K562 (cell line): Measurements from ENCODE around the gene CARM1. TPM values are rescaled to one million over a fixed set of nuclear protein-coding genes. Genes with fewer than 3 reads are reported as not detected.
A peak's percentile ranks its signal among the peaks of the same experiment; 100 is the strongest.

ENCODE experiments used
- EP300 ChIP-seq: IDR thresholded peaks from 2 replicates; pipeline ENCODE4 v1.6.1; 2012; ENCODE audit warnings: low read length, improper control_type of control experiment
- FOXK2 ChIP-seq, 2 experiments: fragments of 450-650 bp; IDR thresholded peaks in 1 of 2; conservative IDR thresholded peaks in 1 of 2; 2 replicates each; pipeline ENCODE4 v1.6.1; 2016; ENCODE audit warnings: low read depth in 2 of 2, mild to moderate bottlenecking in 1 of 2
- FOXM1 ChIP-seq, 2 experiments: fragments of 450-650 bp in 1 of 2; sonication (generic) in 1 of 2; formaldehyde crosslinking in 1 of 2; IDR thresholded peaks; 2 replicates each; pipeline versions ENCODE4 v1.6.1 to v1.9.0; 2017 to 2022; ENCODE audit warnings: low read depth in 2 of 2, mild to moderate bottlenecking in 2 of 2, missing genetic modification reagents in 1 of 2, moderate library complexity in 1 of 2
- GATAD2B ChIP-seq: fragments of 450-650 bp; IDR thresholded peaks from 2 replicates; pipeline ENCODE4 v1.6.1; 2017; ENCODE audit warnings: mild to moderate bottlenecking, borderline replicate concordance
- GTF2E2 ChIP-seq: fragments of 200-800 bp; sonication (Bioruptor generic); IDR thresholded peaks from 2 replicates; pipeline ENCODE4 v1.6.1; 2016; ENCODE audit warnings: missing genetic modification characterization, missing compliant biosample characterization
- HNRNPK ChIP-seq: fragments of 200-400 bp; formaldehyde crosslinking; IDR thresholded peaks from one replicate; pipeline ENCODE4 v1.6.1; 2018; ENCODE audit warnings: mild to moderate bottlenecking, low read depth, low read length; ENCODE audit not compliant: poor library complexity, severe bottlenecking
- IRF2 ChIP-seq: sonication (generic); formaldehyde crosslinking; IDR thresholded peaks from 2 replicates; pipeline ENCODE4 v1.8.1; 2022; ENCODE audit warnings: mild to moderate bottlenecking, missing genetic modification reagents
- KLF1 ChIP-seq: fragments of 450-650 bp; IDR thresholded peaks from 2 replicates; pipeline ENCODE4 v1.6.1; 2016; ENCODE audit warnings: missing genetic modification characterization, missing compliant biosample characterization
- KLF6 ChIP-seq: fragments of 250-450 bp; sonication (Bioruptor Pico); IDR thresholded peaks from 2 replicates; pipeline ENCODE4 v1.4.0; 2020; ENCODE audit warnings: mild to moderate bottlenecking, moderate library complexity, borderline replicate concordance
- LARP7 ChIP-seq: fragments of 450-650 bp; IDR thresholded peaks from 2 replicates; pipeline ENCODE4 v1.6.1; 2016
- RBBP5 ChIP-seq: fragments of 200-600 bp; sonication (generic); IDR thresholded peaks from 2 replicates; pipeline ENCODE4 v1.6.1; 2012; ENCODE audit warnings: borderline replicate concordance, mild to moderate bottlenecking, low read length, control low read depth, inconsistent platforms; ENCODE audit not compliant: insufficient read depth, poor library complexity, severe bottlenecking
- SMAD1 ChIP-seq: fragments of 150-350 bp; IDR thresholded peaks from 2 replicates; pipeline ENCODE4 v1.6.1; 2014; ENCODE audit warnings: low read length, low read depth; ENCODE audit not compliant: partially characterized antibody
- SOX6 ChIP-seq: fragments of 450-650 bp; IDR thresholded peaks from 2 replicates; pipeline ENCODE4 v1.6.1; 2014; ENCODE audit warnings: mild to moderate bottlenecking
- TEAD4 ChIP-seq, 2 experiments: sonication (generic) in 1 of 2; formaldehyde crosslinking in 1 of 2; IDR thresholded peaks; 2 replicates each; pipeline versions ENCODE4 v1.6.1 to v1.8.0; 2012 to 2022; ENCODE audit warnings: borderline replicate concordance in 1 of 2, inconsistent platforms in 1 of 2, low read length in 1 of 2, mild to moderate bottlenecking in 1 of 2, missing genetic modification reagents in 1 of 2
- WHSC1 ChIP-seq: IDR thresholded peaks from one replicate; pipeline ENCODE4 v1.6.1; 2012; ENCODE audit warnings: low read length, control low read depth, inconsistent platforms
- ZBTB17 ChIP-seq: fragments of 450-650 bp; formaldehyde crosslinking; IDR thresholded peaks from 2 replicates; pipeline ENCODE4 v1.4.0; 2020; ENCODE audit warnings: mild to moderate bottlenecking
- ZMIZ1 ChIP-seq, 2 experiments: fragments of 150-350 bp in 1 of 2; IDR thresholded peaks; 2 replicates each; pipeline ENCODE4 v1.6.1; 2012 to 2016; ENCODE audit warnings: low read depth in 2 of 2, low read length in 2 of 2, mild to moderate bottlenecking in 1 of 2, moderate library complexity in 1 of 2
- ZNF174 ChIP-seq: fragments of 250-450 bp; sonication (Bioruptor Pico); IDR thresholded peaks from 2 replicates; pipeline ENCODE4 v1.4.0; 2020; ENCODE audit warnings: mild to moderate bottlenecking
- polyA plus RNA-seq, 8 experiments: library from polyadenylated mRNA; depleted of rRNA in 4 of 8; stranded (reverse) in 5 of 8; unstranded in 3 of 8; fragments of >200 nt; fragmentation: Nextera tagmentation in 2 of 8; fragmentation: Illumina TruSeq in 1 of 8; extraction: Ambion mirVana in 2 of 8; extraction: Trizol in 1 of 8; gene quantifications; 2 replicates each; pipeline versions ENCODE4 v1.2.1 to v1.2.3, GENCODE V29; 2011 to 2014; ENCODE audit warnings: inconsistent platforms in 1 of 8, missing spikeins in 1 of 8
- total RNA-seq, 7 experiments: library from RNA; depleted of rRNA in 6 of 7; stranded (reverse); fragments of >200 nt in 6 of 7; fragmentation: Illumina TruSeq in 2 of 7; extraction: Trizol in 2 of 7; gene quantifications; 2 replicates each; pipeline versions ENCODE4 v1.2.1 to v1.2.3, GENCODE V29; 2011 to 2021; ENCODE audit warnings: low replicate concordance in 1 of 7
- TF ChIP-seq, protein P1 (sequence below), 3 experiments: IDR thresholded peaks in 2 of 3; conservative IDR thresholded peaks in 1 of 3; 2 replicates each; pipeline ENCODE4 v1.5.1; 2011 to 2012; ENCODE audit warnings: low read length in 3 of 3, mild to moderate bottlenecking in 3 of 3, control low read depth in 2 of 3, improper control_type of control experiment in 1 of 3, inconsistent platforms in 1 of 3, low read depth in 1 of 3, mixed read lengths in 1 of 3, moderate library complexity in 1 of 3; ENCODE audit not compliant: insufficient read depth in 2 of 3
- TF ChIP-seq, protein P2 (sequence below): sonication (generic); formaldehyde crosslinking; IDR thresholded peaks from 2 replicates; pipeline ENCODE4 v1.8.0; 2022; ENCODE audit warnings: missing genetic modification reagents, mild to moderate bottlenecking, borderline replicate concordance

The CARM1 gene
- total and polyA plus RNA-seq, 9 of the 15 experiments (the other 6 are each of a cell fraction or from before 2014, with no cell fraction given): 0.36 to 86.0 (median 29.7) TPM

DNA sequence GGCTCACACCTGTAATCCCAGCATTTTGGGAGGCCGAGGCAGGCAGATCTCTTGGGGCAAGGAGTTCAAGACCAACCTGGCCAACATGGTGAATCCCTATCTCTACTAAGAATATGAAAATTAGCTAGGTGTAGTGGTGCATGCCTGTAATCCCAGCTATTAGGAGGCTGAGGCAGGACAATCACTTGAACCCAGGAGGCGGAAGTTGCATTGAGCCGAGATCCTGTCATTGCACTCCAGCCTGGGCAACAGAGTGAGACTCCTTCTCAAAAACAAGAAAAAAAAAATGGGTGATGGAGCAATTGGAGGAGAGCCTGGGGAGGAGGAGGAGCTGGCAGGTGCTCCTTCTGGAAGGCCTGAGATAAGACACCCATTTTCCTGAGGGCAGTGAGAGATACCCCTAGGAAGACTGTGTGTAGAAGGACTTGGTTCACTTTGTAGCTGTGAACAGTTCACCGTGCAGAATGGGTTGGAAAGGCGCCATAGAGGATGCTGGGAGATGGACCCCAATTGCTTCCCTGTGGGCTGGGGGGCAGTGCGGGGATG, 8.7 kb upstream of the CARM1 start (continued):
- no peak for TF ChIP-seq HNRNPK
- TF ChIP-seq WHSC1: no peak
- no peak for TF ChIP-seq ZBTB17 (CRISPR knock-in tag)
- no peak for TF ChIP-seq GATAD2B
- TF ChIP-seq, protein P1, sequence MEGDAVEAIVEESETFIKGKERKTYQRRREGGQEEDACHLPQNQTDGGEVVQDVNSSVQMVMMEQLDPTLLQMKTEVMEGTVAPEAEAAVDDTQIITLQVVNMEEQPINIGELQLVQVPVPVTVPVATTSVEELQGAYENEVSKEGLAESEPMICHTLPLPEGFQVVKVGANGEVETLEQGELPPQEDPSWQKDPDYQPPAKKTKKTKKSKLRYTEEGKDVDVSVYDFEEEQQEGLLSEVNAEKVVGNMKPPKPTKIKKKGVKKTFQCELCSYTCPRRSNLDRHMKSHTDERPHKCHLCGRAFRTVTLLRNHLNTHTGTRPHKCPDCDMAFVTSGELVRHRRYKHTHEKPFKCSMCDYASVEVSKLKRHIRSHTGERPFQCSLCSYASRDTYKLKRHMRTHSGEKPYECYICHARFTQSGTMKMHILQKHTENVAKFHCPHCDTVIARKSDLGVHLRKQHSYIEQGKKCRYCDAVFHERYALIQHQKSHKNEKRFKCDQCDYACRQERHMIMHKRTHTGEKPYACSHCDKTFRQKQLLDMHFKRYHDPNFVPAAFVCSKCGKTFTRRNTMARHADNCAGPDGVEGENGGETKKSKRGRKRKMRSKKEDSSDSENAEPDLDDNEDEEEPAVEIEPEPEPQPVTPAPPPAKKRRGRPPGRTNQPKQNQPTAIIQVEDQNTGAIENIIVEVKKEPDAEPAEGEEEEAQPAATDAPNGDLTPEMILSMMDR (IDR thresholded peaks at IDR 0.05 in 2 of 3, conservative IDR thresholded peaks at IDR 0.05 in 1 of 3; ENCODE audit: insufficient read depth in 2 of 3, low read depth in 1 of 3, low read length in 3 of 3): no peak
- TF ChIP-seq LARP7: no peak
- no peak for TF ChIP-seq ZNF174 (CRISPR knock-in tag)
- no peak for TF ChIP-seq RBBP5
- 0 out of 2 replicates have a peak, but pooled peaks have one; percentile 18 for TF ChIP-seq TEAD4 (IDR thresholded peaks at IDR 0.05; ENCODE audit: low read length)
- TF ChIP-seq TEAD4 (CRISPR knock-in tag; IDR thresholded peaks at IDR 0.05; ENCODE audit: borderline replicate concordance): no peak
- no peak for TF ChIP-seq KLF6 (CRISPR knock-in tag)
- peak; percentile 47 for TF ChIP-seq EP300
- no peak for TF ChIP-seq SMAD1
- no peak for TF ChIP-seq FOXK2 (conservative IDR thresholded peaks at IDR 0.05 in 1 of 2, IDR thresholded peaks at IDR 0.05 in 1 of 2; ENCODE audit: low read depth in 2 of 2)
- TF ChIP-seq SOX6: no peak
- TF ChIP-seq, protein P2, sequence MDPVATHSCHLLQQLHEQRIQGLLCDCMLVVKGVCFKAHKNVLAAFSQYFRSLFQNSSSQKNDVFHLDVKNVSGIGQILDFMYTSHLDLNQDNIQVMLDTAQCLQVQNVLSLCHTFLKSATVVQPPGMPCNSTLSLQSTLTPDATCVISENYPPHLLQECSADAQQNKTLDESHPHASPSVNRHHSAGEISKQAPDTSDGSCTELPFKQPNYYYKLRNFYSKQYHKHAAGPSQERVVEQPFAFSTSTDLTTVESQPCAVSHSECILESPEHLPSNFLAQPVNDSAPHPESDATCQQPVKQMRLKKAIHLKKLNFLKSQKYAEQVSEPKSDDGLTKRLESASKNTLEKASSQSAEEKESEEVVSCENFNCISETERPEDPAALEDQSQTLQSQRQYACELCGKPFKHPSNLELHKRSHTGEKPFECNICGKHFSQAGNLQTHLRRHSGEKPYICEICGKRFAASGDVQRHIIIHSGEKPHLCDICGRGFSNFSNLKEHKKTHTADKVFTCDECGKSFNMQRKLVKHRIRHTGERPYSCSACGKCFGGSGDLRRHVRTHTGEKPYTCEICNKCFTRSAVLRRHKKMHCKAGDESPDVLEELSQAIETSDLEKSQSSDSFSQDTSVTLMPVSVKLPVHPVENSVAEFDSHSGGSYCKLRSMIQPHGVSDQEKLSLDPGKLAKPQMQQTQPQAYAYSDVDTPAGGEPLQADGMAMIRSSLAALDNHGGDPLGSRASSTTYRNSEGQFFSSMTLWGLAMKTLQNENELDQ (CRISPR knock-in tag): no peak
- no peak for TF ChIP-seq ZMIZ1 (IDR thresholded peaks at IDR 0.05; ENCODE audit: low read depth in 2 of 2, low read length in 2 of 2)
- peak; percentile 28; the same call in 1 of the 2 replicates for TF ChIP-seq FOXM1 (IDR thresholded peaks at IDR 0.05; ENCODE audit: low read depth)
- TF ChIP-seq FOXM1 (CRISPR knock-in tag; IDR thresholded peaks at IDR 0.05; ENCODE audit: low read depth): no peak
- TF ChIP-seq GTF2E2 (tag): no peak
- no peak for TF ChIP-seq IRF2 (CRISPR knock-in tag)
- TF ChIP-seq KLF1 (tag): no peak
